Spleen (tissue), 13 donors: ENCODE measurements around the gene SP100. TPM values are rescaled to one million over a fixed set of nuclear protein-coding genes. Genes with fewer than 3 reads are reported as not detected.

Source experiments
- DNase-seq: peaks from one replicate; pipeline ENCODE4 v3.0.0-alpha.2; 2020
- H3K27ac ChIP-seq, 8 donors: fragments of 200-600 bp; sonication (generic) in 7 of 8; 1 replicate in 4 of 8; 2 replicates in 4 of 8; pipeline versions ENCODE4 v1.5.0 to v1.8.0; 2016 to 2021; ENCODE audit warnings: inconsistent platforms in 4 of 8, mild to moderate bottlenecking in 4 of 8, moderate library complexity in 1 of 8
- H3K27me3 ChIP-seq, 7 donors: fragments of 200-600 bp; sonication (generic) in 6 of 7; replicated peaks in 1 of 7; 1 replicate in 4 of 7; 2 replicates in 3 of 7; pipeline versions ENCODE4 v1.5.0 to v1.8.0; 2016 to 2021; ENCODE audit warnings: inconsistent platforms in 3 of 7, mild to moderate bottlenecking in 1 of 7
- H3K36me3 ChIP-seq, 6 donors: fragments of 200-600 bp; sonication (generic) in 5 of 6; 1 replicate in 4 of 6; 2 replicates in 2 of 6; pipeline versions ENCODE4 v1.5.0 to v1.8.0; 2016 to 2021; ENCODE audit warnings: inconsistent platforms in 2 of 6
- H3K4me1 ChIP-seq, 6 donors: fragments of 200-600 bp; sonication (generic) in 5 of 6; 1 replicate in 3 of 6; 2 replicates in 3 of 6; pipeline versions ENCODE4 v1.5.0 to v1.8.0; 2016 to 2021; ENCODE audit warnings: inconsistent platforms in 3 of 6
- H3K4me3 ChIP-seq, 8 donors: fragments of 200-600 bp; sonication (generic) in 7 of 8; 1 replicate in 4 of 8; 2 replicates in 4 of 8; pipeline versions ENCODE4 v1.5.0 to v1.8.0; 2016 to 2021; ENCODE audit warnings: inconsistent platforms in 4 of 8, mild to moderate bottlenecking in 4 of 8, moderate library complexity in 2 of 8
- H3K9me3 ChIP-seq, 8 donors: fragments of 200-600 bp; sonication (generic) in 7 of 8; 1 replicate in 4 of 8; 2 replicates in 4 of 8; pipeline versions ENCODE4 v1.5.0 to v1.8.0; 2016 to 2021; ENCODE audit warnings: inconsistent platforms in 4 of 8
- CTCF ChIP-seq, 11 experiments: fragments of 200-600 bp in 7 of 11; fragments of 450-650 bp in 4 of 11; sonication (generic) in 4 of 11; IDR thresholded peaks in 8 of 11; conservative IDR thresholded peaks in 3 of 11; 1 replicate in 7 of 11; 2 replicates in 4 of 11; pipeline versions ENCODE4 v1.4.0 to v1.8.0; 2016 to 2021; ENCODE audit warnings: antibody characterized with exemption in 11 of 11, inconsistent platforms in 4 of 11, mild to moderate bottlenecking in 1 of 11
- POLR2A ChIP-seq, 3 donors: fragments of 450-650 bp; IDR thresholded peaks; one replicate each; pipeline ENCODE4 v1.5.1; 2017; ENCODE audit warnings: antibody characterized with exemption in 3 of 3, mild to moderate bottlenecking in 1 of 3
- POLR2AphosphoS5 ChIP-seq, 3 donors: sonication (generic); formaldehyde crosslinking; IDR thresholded peaks; one replicate each; pipeline ENCODE4 v1.5.1; 2017; ENCODE audit warnings: antibody characterized with exemption in 3 of 3
- WGBS, 5 donors: extraction: QIAGEN DNeasy Blood & Tissue Kit in 3 of 5; methylation state at CpG; one replicate each; pipeline versions ENCODE4 v1.1.5 to v1.1.7; 2013 to 2018; 5-methylcytosine and 5-hydroxymethylcytosine counted together
- intact Hi-C: fragments of 100-400 bp; cut with DNase I; formaldehyde crosslinking; loops from one replicate; pipeline ENCODE4 v1.15.0; 2023; ENCODE audit warnings: low total_unique reads
- long read RNA-seq, 2 donors: transcript quantifications; one replicate each; lab custom pipeline, GENCODE V29; 2026
- polyA plus RNA-seq, 3 donors: library from polyadenylated mRNA; stranded (reverse); fragments of 200-250 nt; gene quantifications; one replicate each; pipeline ENCODE4 v1.2.1, GENCODE V29; 2013
- total RNA-seq, 7 donors: library from RNA; depleted of rRNA in 3 of 7; stranded (reverse); fragments of >200 nt in 3 of 7; fragmentation: NEBNext Ultra II Directional in 4 of 7; extraction: Animal tissue kit (Norgen Biotek cat#: 25700) in 4 of 7; gene quantifications; one replicate each; pipeline versions ENCODE4 v1.1.0 to v1.2.1, GENCODE V29; 2016 to 2021
- donor health status: healthy with polysubstance abuse.
- donor health status: DM: no; HTN: no; CAD: no; lungs with moderate emphysema.
- donor health status: DM: no; HTN: no; CAD: no.
- donor health status: Bipolar disorder and iron deficiency.
- donor health status: healthy.
- donor health status: DM: no; HTN: no; CAD: no.
- donor health status: DM: yes; HTN: yes; CAD: no.

The SP100 gene
- 100 to 1,000 TPM; 202 to 327 (median 270) TPM for total RNA-seq
- polyA plus RNA-seq = 100 to 1,000 TPM in 2 of 3 donors, 10 to 100 TPM in 1; 97.5 to 120 (median 118) TPM
- long read RNA-seq, donor 1, transcript SP100-204 (15 exons, 1,898 nt) = major isoform, 10 of 18 reads
- long read RNA-seq, donor 1, partial matches to known transcripts = 0 of 18 reads
- long read RNA-seq, donor 1, other reads (novel, unspliced or antisense) = 0 of 18 reads
- long read RNA-seq, donor 2, transcript SP100-204 (15 exons, 1,898 nt) = major isoform, 12 of 26 reads
- long read RNA-seq, donor 2, partial matches to known transcripts = 10 of 26 reads
- long read RNA-seq, donor 2, other reads (novel, unspliced or antisense) = 0 of 26 reads

- Histone ChIP-seq H3K4me3 (peak within 1 kb of the TSS; percentile 55 to 83 (median 71)), H3K9me3 (no peaks in the 10 kb centered on the region), H3K36me3 (peaks cover 0 to 16% (median 0%) of the 10 kb centered on the region in 6 donors), H3K27ac (peak within 1 kb of the TSS; percentile 91 to 98 (median 94)), H3K4me1 (peaks cover 36 to 87% (median 71%) of the 10 kb centered on the region in 6 donors), H3K27me3 (no peaks in the 10 kb centered on the region)
- intact Hi-C loops = no loop called here
- WGBS, 5 donors = 0 to 2% (median 1%) methylated on average over 12 of the region's 12 CpGs
- peak; percentile 95 for DNase-seq
- TF ChIP-seq POLR2A (IDR thresholded peaks at IDR 0.05) = peak; percentile 60 to 85 (median 79)
- TF ChIP-seq POLR2AphosphoS5 (IDR thresholded peaks at IDR 0.05) = peak; percentile 98 to 99 (median 99)
- TF ChIP-seq CTCF (IDR thresholded peaks at IDR 0.05 in 8 of 11, conservative IDR thresholded peaks at IDR 0.05 in 3 of 11) = peak in 1 of 11 experiments; percentile 11
Measured at GRCh38 chr2:230416061-230416721, at the start of gene SP100. Gene SP100, plus strand, starts transcription at chr2:230416201. Its CDS starts 96 bp downstream, at chr2:230416297.

GRCh38 chr2:230382108-230382507, 33.9 kb upstream of the SP100 start:
- no peaks in the 10 kb centered on the region for H3K27me3 ChIP-seq
- TF ChIP-seq POLR2AphosphoS5 (IDR thresholded peaks at IDR 0.05) (no peak), POLR2A (IDR thresholded peaks at IDR 0.05) (no peak), CTCF (IDR thresholded peaks at IDR 0.05 in 8 of 11, conservative IDR thresholded peaks at IDR 0.05 in 3 of 11) (no peak)
- no peak overlapping the region for H3K4me3 ChIP-seq
- no peaks in the 10 kb centered on the region for H3K9me3 ChIP-seq
- H3K4me1 ChIP-seq = no peaks in the 10 kb centered on the region
- H3K27ac ChIP-seq = no peak overlapping the region
- peaks cover 0 to 92% (median 40%) of the 10 kb centered on the region in 6 donors for H3K36me3 ChIP-seq
- intact Hi-C loops = no loop called here
- WGBS, 5 donors = 96 to 100% (median 98%) methylated on average over 2 of the region's 2 CpGs; no CpG with 5 or more reads in 1 of the 5 donors
- DNase-seq = no peak

- Histone ChIP-seq H3K4me1 (no peaks in the 10 kb centered on the region), H3K27me3 (no peaks in the 10 kb centered on the region), H3K36me3 (peaks cover 0 to 92% (median 43%) of the 10 kb centered on the region in 6 donors), H3K4me3 (no peak overlapping the region), H3K9me3 (no peaks in the 10 kb centered on the region), H3K27ac (no peak overlapping the region)
- no peak for DNase-seq
- intact Hi-C loops = no loop called here
- 83 to 90% (median 87%) methylated on average over 5 of the region's 5 CpGs for WGBS, 5 donors
- TF ChIP-seq POLR2A (IDR thresholded peaks at IDR 0.05) = no peak
- no peak for TF ChIP-seq CTCF (IDR thresholded peaks at IDR 0.05 in 8 of 11, conservative IDR thresholded peaks at IDR 0.05 in 3 of 11)
- TF ChIP-seq POLR2AphosphoS5 (IDR thresholded peaks at IDR 0.05) = no peak
Measured at GRCh38 chr2:230383453-230383852, 32.5 kb upstream of the SP100 start.

- no peak for TF ChIP-seq POLR2A (IDR thresholded peaks at IDR 0.05)
- no peak for TF ChIP-seq CTCF (IDR thresholded peaks at IDR 0.05 in 8 of 11, conservative IDR thresholded peaks at IDR 0.05 in 3 of 11)
- TF ChIP-seq POLR2AphosphoS5 (IDR thresholded peaks at IDR 0.05) = no peak
- Histone ChIP-seq H3K4me3 (no peak overlapping the region), H3K4me1 (no peaks in the 10 kb centered on the region), H3K9me3 (no peaks in the 10 kb centered on the region), H3K36me3 (peaks cover 0 to 98% (median 57%) of the 10 kb centered on the region in 6 donors), H3K27ac (no peak overlapping the region), H3K27me3 (no peaks in the 10 kb centered on the region)
- intact Hi-C loops = no loop called here
- WGBS, 5 donors = 96 to 98% (median 96%) methylated on average over 6 of the region's 6 CpGs
- no peak for DNase-seq
Measured at GRCh38 chr2:230384986-230385385, 31.0 kb upstream of the SP100 start.
